GM19025 (cell line): ENCODE results near the gene ZBTB22.
"Not testable (repeated sequence)": the region's sequence is repeated elsewhere in the genome, so short reads cannot be mapped to it uniquely, and the experiment has no call there.

Experiments
- ATAC-seq: cut with Tn5 transposase; IDR thresholded peaks from one replicate; pipeline ENCODE4 v1.9.1; 2021; ENCODE audit warnings: mild to moderate bottlenecking, low read depth, moderate library complexity; ENCODE audit not compliant: unreplicated experiment

The ZBTB22 gene, protein sequence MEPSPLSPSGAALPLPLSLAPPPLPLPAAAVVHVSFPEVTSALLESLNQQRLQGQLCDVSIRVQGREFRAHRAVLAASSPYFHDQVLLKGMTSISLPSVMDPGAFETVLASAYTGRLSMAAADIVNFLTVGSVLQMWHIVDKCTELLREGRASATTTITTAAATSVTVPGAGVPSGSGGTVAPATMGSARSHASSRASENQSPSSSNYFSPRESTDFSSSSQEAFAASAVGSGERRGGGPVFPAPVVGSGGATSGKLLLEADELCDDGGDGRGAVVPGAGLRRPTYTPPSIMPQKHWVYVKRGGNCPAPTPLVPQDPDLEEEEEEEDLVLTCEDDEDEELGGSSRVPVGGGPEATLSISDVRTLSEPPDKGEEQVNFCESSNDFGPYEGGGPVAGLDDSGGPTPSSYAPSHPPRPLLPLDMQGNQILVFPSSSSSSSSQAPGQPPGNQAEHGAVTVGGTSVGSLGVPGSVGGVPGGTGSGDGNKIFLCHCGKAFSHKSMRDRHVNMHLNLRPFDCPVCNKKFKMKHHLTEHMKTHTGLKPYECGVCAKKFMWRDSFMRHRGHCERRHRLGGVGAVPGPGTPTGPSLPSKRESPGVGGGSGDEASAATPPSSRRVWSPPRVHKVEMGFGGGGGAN

GRCh38 chr6:33317669-33318425 is at the start of gene ZBTB22:
TSS of gene ZBTB22 (minus strand) at chr6:33317744. CDS start at chr6:33316916, 828 bp downstream.
- peak; percentile 51 for ATAC-seq

DNA sequence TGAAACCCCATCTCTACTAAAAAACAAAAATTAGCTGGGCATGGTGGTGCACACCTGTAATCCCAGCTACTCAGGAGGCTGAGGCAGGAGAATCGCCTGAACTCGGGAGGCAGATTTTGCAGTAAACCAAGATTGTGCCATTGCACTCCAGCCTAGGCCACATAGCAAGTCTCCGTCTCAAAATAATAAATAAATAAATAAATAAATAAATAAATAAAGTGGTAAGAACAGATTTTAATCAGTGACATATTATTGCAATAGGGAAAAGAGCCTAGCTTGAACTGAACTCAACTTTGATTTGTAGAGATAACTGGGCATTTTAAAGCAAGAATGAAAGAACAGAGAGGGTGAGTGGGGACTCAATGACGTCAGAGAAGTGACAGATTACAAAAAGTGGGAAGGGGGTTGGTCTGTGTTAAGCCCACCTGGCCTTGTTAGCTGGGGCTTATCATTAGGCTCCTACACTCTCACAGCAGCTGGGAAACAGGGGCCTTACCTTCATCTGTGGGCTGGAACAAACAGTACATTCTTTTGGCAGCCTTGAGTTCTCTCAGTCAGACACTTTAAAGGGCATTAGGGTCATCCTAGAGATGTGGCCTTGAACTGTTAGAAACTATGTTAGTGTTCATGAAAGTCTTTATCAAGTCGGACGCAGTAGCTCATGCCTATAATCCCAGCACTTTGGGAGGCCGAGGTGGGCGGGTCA is 49.6 kb upstream of the ZBTB22 start:
- ATAC-seq = no peak

- ATAC-seq = not testable (repeated sequence)
Observed at GRCh38 chr6:33365206-33365971, 47.8 kb upstream of the ZBTB22 start.

DNA sequence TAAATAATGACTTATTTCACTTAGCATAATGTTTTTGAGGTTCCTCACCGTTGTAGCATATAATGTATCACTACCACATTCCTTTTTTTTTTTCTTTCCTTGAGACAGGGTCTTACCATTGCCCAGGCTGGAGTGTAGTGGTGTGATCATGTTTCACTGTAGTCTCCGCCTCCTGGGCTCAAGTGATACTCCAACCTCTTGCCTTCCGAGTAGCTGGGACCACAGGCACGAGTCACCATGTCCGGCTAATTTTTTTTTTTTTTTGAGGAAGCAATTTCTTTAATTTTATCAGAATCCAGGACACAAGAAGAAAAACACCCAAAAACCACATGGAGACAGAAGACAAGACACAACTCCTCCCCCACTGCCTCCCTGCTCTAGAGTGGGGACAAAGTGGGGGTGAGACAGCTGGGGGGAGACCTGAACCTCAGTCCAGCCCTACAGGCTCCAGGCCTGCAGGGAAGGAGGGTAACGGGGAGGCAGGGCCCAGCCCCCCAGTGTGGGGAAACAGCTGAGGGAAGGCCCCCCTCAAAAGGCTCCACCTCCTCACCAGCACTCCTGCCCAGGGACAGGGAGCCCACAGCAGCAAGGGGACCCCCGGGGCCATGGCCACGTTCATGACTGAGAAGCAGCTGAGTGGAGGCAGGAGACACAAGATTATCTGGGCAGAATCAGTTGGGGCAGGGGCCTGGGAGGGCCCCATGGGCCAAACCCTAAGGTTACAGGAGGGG is 47.1 kb upstream of the ZBTB22 start:
- ATAC-seq = not testable (repeated sequence)

GRCh38 chr6:33363486-33363885 is 45.9 kb upstream of the ZBTB22 start:
- not testable (repeated sequence) for ATAC-seq

DNA sequence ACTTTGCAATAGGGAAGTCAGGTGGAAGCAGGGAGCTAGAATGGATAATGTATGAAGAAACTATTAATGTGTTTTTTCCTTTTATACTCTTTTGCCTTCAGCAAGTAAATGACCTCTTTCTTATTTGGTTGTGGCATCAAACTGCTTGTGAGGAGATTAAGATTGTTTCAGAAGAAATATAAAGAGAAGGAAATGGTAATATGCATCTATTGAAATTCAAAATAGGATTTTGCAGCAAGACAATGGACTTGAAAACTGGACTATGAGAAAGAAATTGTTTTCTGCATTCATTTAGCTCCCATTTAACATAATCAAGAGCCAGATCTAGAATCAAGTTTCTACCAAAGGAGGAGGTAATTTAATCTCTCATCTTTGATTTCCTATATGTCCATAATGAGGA is 41.8 kb upstream of the ZBTB22 start:
- ATAC-seq = no peak

- ATAC-seq = not testable (repeated sequence)
Observed at GRCh38 chr6:33357160-33357871, 39.8 kb upstream of the ZBTB22 start.

DNA sequence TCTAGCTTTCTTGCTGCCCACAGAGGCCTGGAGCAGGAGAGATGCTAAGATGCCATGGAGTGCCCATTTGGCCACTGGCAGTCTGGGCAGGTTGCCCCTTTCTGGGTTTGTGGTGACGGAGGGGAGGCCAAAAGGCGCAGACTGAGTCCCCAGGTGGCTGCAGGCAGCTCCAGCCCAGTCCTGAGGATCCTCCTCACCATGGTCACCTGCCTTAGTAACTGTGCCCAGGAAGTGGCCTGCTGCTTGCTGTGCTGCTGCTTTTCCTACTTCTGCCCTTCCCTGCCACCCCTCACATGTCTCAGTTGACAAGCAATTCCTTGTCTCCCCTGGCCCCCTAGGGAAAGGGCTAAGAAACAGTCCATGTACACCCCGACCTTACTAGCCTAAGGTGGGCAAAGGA is 38.8 kb upstream of the ZBTB22 start:
- ATAC-seq = no peak

- not testable (repeated sequence) for ATAC-seq
Observed at GRCh38 chr6:33355860-33356259, 38.3 kb upstream of the ZBTB22 start.

DNA sequence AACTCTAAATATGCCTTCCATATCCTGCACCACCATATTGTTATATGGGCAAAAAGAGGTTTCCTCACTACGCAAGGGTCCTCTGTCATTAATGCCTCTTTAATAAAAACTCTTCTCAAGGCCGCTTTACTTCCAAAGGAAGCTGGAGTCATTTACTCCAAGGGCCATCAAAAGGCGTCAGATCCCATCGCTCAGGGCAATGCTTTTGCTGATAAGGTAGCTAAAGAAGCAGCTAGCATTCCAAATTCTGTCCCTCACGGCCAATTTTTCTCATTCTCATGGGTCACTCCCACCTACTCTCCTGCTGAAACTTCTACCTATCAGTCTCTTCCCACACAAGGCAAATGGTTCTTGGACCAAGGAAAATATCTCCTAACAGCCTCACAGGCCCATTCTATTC is 30.3 kb upstream of the ZBTB22 start:
- ATAC-seq = no peak

DNA sequence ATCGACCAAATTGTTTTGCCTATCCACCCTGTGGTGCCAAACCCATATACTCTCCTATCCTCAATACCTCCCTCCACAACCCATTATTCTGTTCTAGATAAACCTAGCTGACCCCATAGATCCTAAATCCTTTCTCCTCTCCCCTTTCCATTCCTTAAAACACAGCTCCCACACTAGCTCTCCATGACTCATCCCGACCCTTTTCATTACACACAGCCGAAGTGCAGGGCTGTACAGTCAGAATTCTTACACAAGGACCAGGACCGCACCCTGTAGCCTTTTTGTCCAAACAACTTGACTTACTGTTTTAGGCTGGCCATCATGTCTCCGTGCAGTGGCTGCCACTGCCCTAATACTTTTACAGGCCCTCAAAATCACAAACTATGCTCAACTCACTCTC is 29.4 kb upstream of the ZBTB22 start:
- ATAC-seq = not testable (repeated sequence)

GRCh38 chr6:33344701-33345697 is 27.5 kb upstream of the ZBTB22 start:
- no peak for ATAC-seq

DNA sequence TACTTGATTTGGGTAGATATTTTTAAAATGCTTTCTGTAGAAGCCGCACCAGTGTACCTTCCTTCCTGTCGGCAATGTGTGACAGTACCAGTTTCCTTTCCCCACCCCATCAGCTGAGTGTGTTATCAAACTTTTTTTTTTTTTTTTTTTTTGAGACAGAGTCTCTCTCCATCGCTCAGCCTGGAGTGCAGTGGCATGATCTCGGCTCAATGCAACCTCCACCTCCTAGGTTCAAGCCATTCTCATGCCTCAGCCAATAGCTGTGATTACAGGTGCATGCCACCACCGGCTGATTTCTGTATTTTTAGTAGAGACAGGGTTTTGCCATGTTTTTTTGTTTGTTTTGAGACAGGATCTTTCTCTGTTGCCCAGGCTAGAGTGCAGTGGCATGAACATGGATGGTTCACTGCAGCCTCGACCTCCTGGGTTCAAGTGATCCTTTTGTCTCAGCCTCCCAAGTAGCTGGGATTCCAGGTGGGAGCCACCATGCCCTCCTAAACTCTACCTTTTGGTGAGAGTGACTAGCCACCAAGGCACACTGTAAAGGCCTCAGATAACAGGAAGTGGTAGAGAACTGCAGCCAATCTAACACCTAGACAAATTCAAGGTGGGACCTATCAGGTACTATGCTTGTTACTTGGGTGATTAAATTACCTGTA is 26.5 kb upstream of the ZBTB22 start:
- no peak for ATAC-seq

GRCh38 chr6:33343606-33343952 is 26.0 kb upstream of the ZBTB22 start:
- not testable (repeated sequence) for ATAC-seq

DNA sequence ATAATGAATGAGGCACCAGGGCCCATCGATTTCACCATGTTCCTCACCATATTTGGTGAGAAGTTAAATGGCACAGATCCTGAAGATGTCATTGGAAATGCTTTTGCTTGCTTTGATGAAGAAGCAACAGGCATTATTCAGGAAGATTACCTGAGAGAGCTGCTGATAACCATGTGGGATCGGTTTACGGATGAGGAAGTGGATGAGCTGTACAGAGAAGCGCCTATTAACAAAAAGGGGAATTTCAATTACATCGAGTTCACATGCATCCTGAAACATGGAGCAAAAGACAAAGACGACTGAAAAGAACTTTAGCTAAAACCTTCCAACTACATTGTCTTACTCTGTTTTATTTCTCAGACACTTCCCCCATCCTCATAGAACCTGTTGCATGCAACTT is 21.6 kb upstream of the ZBTB22 start:
- no peak for ATAC-seq

DNA sequence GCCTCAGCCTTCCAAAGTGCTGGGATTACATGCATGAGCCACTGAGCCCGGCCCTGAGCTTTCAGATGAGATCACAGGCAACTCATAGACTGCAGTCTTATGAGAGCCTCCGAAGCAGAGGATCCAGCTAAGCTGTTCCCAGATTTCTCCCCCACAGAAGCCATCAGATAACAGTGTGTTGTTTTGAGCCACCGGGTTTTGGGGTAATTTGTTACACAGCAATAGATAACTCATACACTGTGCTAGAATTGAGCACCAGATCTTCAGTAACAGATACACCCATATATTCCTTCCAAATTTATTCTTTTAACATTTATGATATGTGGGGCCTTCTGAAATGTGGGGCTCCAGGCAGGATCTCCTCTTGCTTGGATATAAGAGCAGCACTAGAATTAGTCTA is 19.0 kb upstream of the ZBTB22 start:
- ATAC-seq = no peak

- no peak for ATAC-seq
Observed at GRCh38 chr6:33335916-33336315, 18.4 kb upstream of the ZBTB22 start.
